Subcutaneous abdominal adipose tissue (tissue), 5 donors: ENCODE measurements around the gene LPCAT4.
"Not testable (repeated sequence)": the region's sequence is repeated elsewhere in the genome, so short reads cannot be mapped to it uniquely, and the experiment has no call there.

Source experiments
- H3K27ac ChIP-seq: one replicate; pipeline ENCODE4 v1.7.0; 2013; ENCODE audit warnings: low read depth, mild to moderate bottlenecking, inconsistent platforms, low read length, moderate library complexity
- H3K27me3 ChIP-seq, 5 donors: one replicate each; pipeline ENCODE4 v1.7.0; 2013; ENCODE audit warnings: low read length in 5 of 5, inconsistent platforms in 1 of 5; ENCODE audit not compliant: control insufficient read depth in 5 of 5, insufficient read depth in 4 of 5
- H3K36me3 ChIP-seq, 5 donors: one replicate each; pipeline ENCODE4 v1.7.0; 2013; ENCODE audit warnings: low read length in 5 of 5; ENCODE audit not compliant: control insufficient read depth in 5 of 5, insufficient read depth in 5 of 5
- H3K4me1 ChIP-seq, 5 donors: one replicate each; pipeline ENCODE4 v1.7.0; 2013; ENCODE audit warnings: low read length in 5 of 5, mild to moderate bottlenecking in 3 of 5, moderate library complexity in 1 of 5; ENCODE audit not compliant: control insufficient read depth in 5 of 5, insufficient read depth in 5 of 5
- H3K4me3 ChIP-seq, 5 donors: one replicate each; pipeline ENCODE4 v1.7.0; 2013; ENCODE audit warnings: low read length in 5 of 5, low read depth in 1 of 5
- H3K9ac ChIP-seq, 5 donors: one replicate each; pipeline ENCODE4 v1.7.0; 2013; ENCODE audit warnings: low read length in 5 of 5, mild to moderate bottlenecking in 4 of 5, moderate library complexity in 3 of 5
- H3K9me3 ChIP-seq, 5 donors: one replicate each; pipeline ENCODE4 v1.7.0; 2013; ENCODE audit warnings: low read length in 5 of 5; ENCODE audit not compliant: control insufficient read depth in 5 of 5
- donor health status: healthy.
- donor health status: healthy.
- donor health status: healthy.
- donor health status: healthy.
- donor health status: healthy.

Gene LPCAT4

DNA sequence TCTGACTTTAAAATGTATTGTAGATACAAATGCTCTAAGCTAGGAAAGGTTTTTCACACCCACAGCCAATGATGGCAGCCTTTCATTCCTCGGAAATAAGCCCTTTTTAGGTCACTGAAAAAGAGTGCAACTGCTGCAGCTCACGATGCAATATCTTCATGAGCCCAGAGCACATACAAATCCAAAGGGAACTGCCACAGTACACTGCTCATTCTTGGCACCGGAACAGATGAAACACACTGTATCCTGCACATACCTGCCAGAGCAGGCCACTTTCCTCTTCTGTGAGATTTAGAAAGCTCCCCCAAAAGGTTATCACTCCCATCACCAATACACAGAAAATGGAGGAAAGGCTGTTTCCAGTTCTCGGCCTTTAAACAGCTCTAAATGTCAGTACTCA, 13.5 kb upstream of the LPCAT4 start:
- H3K9me3 ChIP-seq, H3K27me3 ChIP-seq, H3K4me1 ChIP-seq, H3K27ac ChIP-seq, H3K9ac ChIP-seq, H3K4me3 ChIP-seq, H3K36me3 ChIP-seq: not testable (repeated sequence)

- Histone ChIP-seq H3K27me3 (no peaks in the 10 kb centered on the region), H3K36me3 (peaks cover 0 to 2% (median 0%) of the 10 kb centered on the region in 5 donors), H3K9ac (no peak overlapping the region), H3K27ac (no peak overlapping the region), H3K9me3 (no peaks in the 10 kb centered on the region), H3K4me3 (no peak overlapping the region), H3K4me1 (no peaks in the 10 kb centered on the region)
Measured at GRCh38 chr15:34376856-34377255, 9.9 kb upstream of the LPCAT4 start.

GRCh38 chr15:34375541-34375940, 8.5 kb upstream of the LPCAT4 start:
- not testable (repeated sequence) for H3K9ac ChIP-seq, H3K27ac ChIP-seq

GRCh38 chr15:34374816-34375215, 7.8 kb upstream of the LPCAT4 start:
- Histone ChIP-seq H3K4me3 (no peak overlapping the region), H3K4me1 (no peaks in the 10 kb centered on the region), H3K9me3 (no peaks in the 10 kb centered on the region)

More at GRCh38 chr15:34375541-34375940, 8.5 kb upstream of the LPCAT4 start:
- not testable (repeated sequence) for H3K4me3 ChIP-seq, H3K9me3 ChIP-seq, H3K36me3 ChIP-seq, H3K4me1 ChIP-seq, H3K27me3 ChIP-seq

DNA sequence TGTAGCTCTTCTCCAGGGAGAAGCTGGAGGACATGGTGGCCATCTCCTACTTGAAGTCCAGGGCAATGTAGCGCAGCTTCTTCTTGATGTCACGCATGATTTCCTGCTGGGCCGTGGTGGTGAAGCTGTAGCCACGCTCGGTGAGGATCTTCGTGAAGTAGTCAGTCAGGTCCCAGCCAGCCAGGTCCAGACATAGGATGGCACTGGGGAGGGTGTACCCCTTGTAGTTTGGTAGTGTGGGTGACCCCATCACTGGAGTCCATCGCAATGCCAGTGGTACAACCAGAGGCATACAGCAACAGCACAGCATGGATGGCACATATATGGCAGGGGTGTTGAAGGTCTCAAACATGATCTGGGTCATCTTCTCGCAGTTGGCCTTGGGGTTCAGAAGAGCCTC, 7.0 kb upstream of the LPCAT4 start:
- Histone ChIP-seq H3K4me1 (no peaks in the 10 kb centered on the region), H3K9me3 (no peaks in the 10 kb centered on the region), H3K9ac (no peak overlapping the region), H3K27ac (no peak overlapping the region), H3K27me3 (no peaks in the 10 kb centered on the region), H3K4me3 (no peak overlapping the region), H3K36me3 (no peaks in the 10 kb centered on the region)

More at GRCh38 chr15:34374816-34375215, 7.8 kb upstream of the LPCAT4 start:
- H3K27me3 ChIP-seq = no peaks in the 10 kb centered on the region
- H3K9ac ChIP-seq = no peak overlapping the region
- no peaks in the 10 kb centered on the region for H3K36me3 ChIP-seq
- H3K27ac ChIP-seq = no peak overlapping the region

- Histone ChIP-seq H3K4me3 (no peak overlapping the region), H3K9me3 (no peaks in the 10 kb centered on the region), H3K36me3 (no peaks in the 10 kb centered on the region), H3K9ac (no peak overlapping the region), H3K27ac (no peak overlapping the region), H3K4me1 (peaks cover 5 to 26% (median 19%) of the 10 kb centered on the region in 5 donors), H3K27me3 (no peaks in the 10 kb centered on the region)
Measured at GRCh38 chr15:34370643-34371042, 3.6 kb upstream of the LPCAT4 start.

GRCh38 chr15:34370129-34370528, 3.1 kb upstream of the LPCAT4 start:
- Histone ChIP-seq H3K4me3 (no peak overlapping the region), H3K36me3 (no peaks in the 10 kb centered on the region), H3K9me3 (no peaks in the 10 kb centered on the region), H3K9ac (no peak overlapping the region), H3K4me1 (peaks cover 8 to 29% (median 20%) of the 10 kb centered on the region in 5 donors), H3K27ac (no peak overlapping the region), H3K27me3 (no peaks in the 10 kb centered on the region)

GRCh38 chr15:34366271-34367065, 528 bp downstream of the LPCAT4 start:
- Histone ChIP-seq H3K9ac (peak overlapping the region in 3 of 5 donors; percentile 48 to 74 (median 53)), H3K27me3 (no peaks in the 10 kb centered on the region), H3K9me3 (no peaks in the 10 kb centered on the region), H3K36me3 (peaks cover 0 to 18% (median 5%) of the 10 kb centered on the region in 5 donors), H3K4me3 (peak overlapping the region; percentile 74 to 97 (median 91)), H3K4me1 (peaks cover 10 to 29% (median 20%) of the 10 kb centered on the region in 5 donors), H3K27ac (peak overlapping the region; percentile 7)

- Histone ChIP-seq H3K4me3 (peak overlapping the region; percentile 65 to 97 (median 91)), H3K27me3 (no peaks in the 10 kb centered on the region), H3K9me3 (no peaks in the 10 kb centered on the region), H3K36me3 (peaks cover 0 to 25% (median 9%) of the 10 kb centered on the region in 5 donors), H3K4me1 (peaks cover 10 to 29% (median 20%) of the 10 kb centered on the region in 5 donors), H3K9ac (peak overlapping the region in 4 of 5 donors; percentile 9 to 74 (median 50)), H3K27ac (peak overlapping the region; percentile 7)
Measured at GRCh38 chr15:34365836-34366235, 1.2 kb downstream of the LPCAT4 start.

GRCh38 chr15:34365091-34365825, 1.7 kb downstream of the LPCAT4 start:
- Histone ChIP-seq H3K27me3 (no peaks in the 10 kb centered on the region), H3K27ac (no peak overlapping the region), H3K36me3 (peaks cover 0 to 29% (median 12%) of the 10 kb centered on the region in 5 donors), H3K9ac (peak overlapping the region in 1 of 5 donors; percentile 9), H3K4me1 (peaks cover 10 to 29% (median 20%) of the 10 kb centered on the region in 5 donors), H3K9me3 (no peaks in the 10 kb centered on the region), H3K4me3 (peak overlapping the region in 2 of 5 donors; percentile 91 to 96)
